Measurements from ENCODE around the gene CCDC70.

The CCDC70 gene

DNA sequence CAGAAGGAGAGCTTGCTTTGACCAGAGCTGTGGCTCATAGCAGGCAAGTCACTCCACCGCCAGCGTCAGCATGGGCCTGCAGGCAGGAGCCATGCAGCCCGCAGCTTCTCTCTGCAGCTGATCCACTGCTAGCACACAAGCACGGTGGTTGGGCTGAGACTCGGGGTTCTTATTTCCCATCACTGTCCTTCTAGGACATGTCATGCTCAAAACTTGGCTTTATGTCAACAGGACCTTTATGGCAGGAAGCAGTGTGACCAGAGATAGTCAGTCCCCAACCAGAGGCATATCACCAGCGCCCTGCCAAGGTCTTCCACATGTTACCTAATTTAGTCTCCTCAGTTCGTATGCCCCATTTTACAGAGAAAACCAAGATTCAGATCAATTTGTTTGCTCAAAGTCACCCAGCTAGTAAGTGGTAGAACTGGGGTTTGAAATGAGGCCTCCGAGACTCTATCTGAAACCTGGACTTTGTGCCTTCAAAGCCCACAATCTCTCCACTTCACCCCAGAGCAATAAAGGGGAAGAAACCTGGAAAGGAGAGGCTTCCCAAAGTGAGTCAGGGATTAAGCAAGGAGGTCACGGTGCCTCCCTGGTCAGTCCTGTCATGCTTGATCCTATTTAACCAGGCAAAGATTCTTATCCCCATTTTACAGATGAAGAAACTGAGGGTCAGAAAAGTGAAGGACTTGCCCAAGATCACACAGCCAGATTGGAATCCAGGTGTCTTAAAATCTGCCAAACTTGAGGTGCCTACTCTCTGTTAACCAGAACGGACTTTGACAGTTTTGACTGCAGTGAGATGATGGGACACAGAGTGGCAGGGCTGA is 21.8 kb upstream of the CCDC70 start:
- Histone ChIP-seq H3K9ac (ENCODE audit: low read length) (no peak overlapping the region), H3K79me2 (ENCODE audit: control insufficient read depth, insufficient read depth, low read length) (no peaks in the 10 kb centered on the region), H3K27ac (ENCODE audit: low read depth, low read length) (no peak overlapping the region), H3K56ac (ENCODE audit: low read length) (no peak overlapping the region), H3K4ac (ENCODE audit: low read depth, low read length) (no peak overlapping the region), H3K4me1 (ENCODE audit: control insufficient read depth, low read depth, low read length) (no peaks in the 10 kb centered on the region), H2BK5ac (ENCODE audit: low read length) (no peak overlapping the region), H3K4me3 (ENCODE audit: low read length) (no peak overlapping the region), H3K4me2 (ENCODE audit: low read length) (no peak overlapping the region), H3K79me1 (ENCODE audit: low read length) (no peaks in the 10 kb centered on the region), H4K5ac (ENCODE audit: low read length) (no peak overlapping the region), H2AK5ac (ENCODE audit: low read length) (no peak overlapping the region), H2BK15ac (replicated peaks; ENCODE audit: low read depth) (no peak overlapping the region), H3K23ac (ENCODE audit: low read length) (no peak overlapping the region), H3K18ac (ENCODE audit: low read length) (no peak overlapping the region), H2BK120ac (ENCODE audit: low read depth, low read length) (no peak overlapping the region), H4K8ac (ENCODE audit: low read depth, low read length) (no peak overlapping the region), H3K36me3 (ENCODE audit: control insufficient read depth, insufficient read depth, low read length) (no peaks in the 10 kb centered on the region), H3K27me3 (ENCODE audit: insufficient read depth, low read length, poor library complexity) (no peaks in the 10 kb centered on the region)
- no peak for DNase-seq
- no CpG with 5 or more reads among the region's 10 CpGs for WGBS (ENCODE audit: extremely low coverage, insufficient coverage, low lambda C conversion rate)

DNA sequence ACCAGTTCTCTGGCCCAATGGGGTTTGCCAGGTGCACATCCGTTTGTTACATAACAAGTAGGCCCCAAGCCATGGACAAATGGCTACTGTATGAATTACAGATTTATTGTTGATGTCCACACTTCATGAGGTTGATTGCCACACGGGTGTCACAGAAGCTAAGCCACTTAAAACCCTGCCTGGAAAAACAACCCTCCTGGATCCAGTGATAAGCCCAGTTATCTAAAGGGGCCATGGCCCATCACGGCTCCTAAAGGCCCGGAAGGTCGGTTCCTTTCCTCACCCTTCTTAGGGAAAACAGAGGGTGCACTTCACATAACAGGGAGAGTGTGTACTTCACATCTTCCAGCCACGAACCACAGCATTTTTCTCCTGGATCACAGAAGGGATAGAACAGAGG is 20.9 kb upstream of the CCDC70 start:
- H3K27me3 ChIP-seq (ENCODE audit: insufficient read depth, low read length, poor library complexity): no peaks in the 10 kb centered on the region
- H3K9ac ChIP-seq (ENCODE audit: low read length): no peak overlapping the region
- no peak overlapping the region for H3K4me2 ChIP-seq (ENCODE audit: low read length)
- no peaks in the 10 kb centered on the region for H3K36me3 ChIP-seq (ENCODE audit: control insufficient read depth, insufficient read depth, low read length)
- no peak overlapping the region for H4K8ac ChIP-seq (ENCODE audit: low read depth, low read length)
- no peak overlapping the region for H2AK5ac ChIP-seq (ENCODE audit: low read length)
- H3K27ac ChIP-seq (ENCODE audit: low read depth, low read length): no peak overlapping the region
- no peak overlapping the region for H3K4ac ChIP-seq (ENCODE audit: low read depth, low read length)
- H3K79me2 ChIP-seq (ENCODE audit: control insufficient read depth, insufficient read depth, low read length): no peaks in the 10 kb centered on the region
- H3K56ac ChIP-seq (ENCODE audit: low read length): no peak overlapping the region
- WGBS (ENCODE audit: extremely low coverage, insufficient coverage, low lambda C conversion rate): no CpG with 5 or more reads among the region's 6 CpGs
- DNase-seq: no peak
- no peak overlapping the region for H3K18ac ChIP-seq (ENCODE audit: low read length)
- H3K23ac ChIP-seq (ENCODE audit: low read length): no peak overlapping the region
- no peaks in the 10 kb centered on the region for H3K79me1 ChIP-seq (ENCODE audit: low read length)
- no peak overlapping the region for H2BK15ac ChIP-seq (replicated peaks; ENCODE audit: low read depth)
- H2BK120ac ChIP-seq (ENCODE audit: low read depth, low read length): no peak overlapping the region
- no peaks in the 10 kb centered on the region for H3K4me1 ChIP-seq (ENCODE audit: control insufficient read depth, low read depth, low read length)
- no peak overlapping the region for H3K4me3 ChIP-seq (ENCODE audit: low read length)
- no peak overlapping the region for H4K5ac ChIP-seq (ENCODE audit: low read length)
- H2BK5ac ChIP-seq (ENCODE audit: low read length): no peak overlapping the region

DNA sequence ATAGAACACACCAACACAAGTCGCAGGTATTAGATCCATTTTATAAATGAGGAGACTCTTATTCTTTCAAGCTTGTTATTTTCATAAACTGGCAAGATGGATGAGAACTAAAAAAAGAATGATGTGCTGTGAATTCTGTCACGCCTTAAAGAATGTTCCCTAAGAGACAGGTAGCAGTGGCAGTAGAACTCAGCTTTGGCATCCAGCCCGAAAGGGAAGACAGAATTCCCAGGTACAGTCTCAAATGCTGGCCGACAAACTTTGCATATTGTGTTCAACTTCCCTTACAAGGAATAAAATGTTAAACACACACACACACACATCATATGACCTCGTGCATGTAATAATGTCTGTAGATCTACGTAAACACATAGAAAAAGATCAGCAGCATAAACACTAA is 20.0 kb upstream of the CCDC70 start:
- H3K36me3 ChIP-seq (ENCODE audit: control insufficient read depth, insufficient read depth, low read length): no peaks in the 10 kb centered on the region
- no peak overlapping the region for H2AK5ac ChIP-seq (ENCODE audit: low read length)
- H3K79me1 ChIP-seq (ENCODE audit: low read length): no peaks in the 10 kb centered on the region
- H3K27ac ChIP-seq (ENCODE audit: low read depth, low read length): no peak overlapping the region
- H3K4me2 ChIP-seq (ENCODE audit: low read length): no peak overlapping the region
- H3K4ac ChIP-seq (ENCODE audit: low read depth, low read length): no peak overlapping the region
- H3K79me2 ChIP-seq (ENCODE audit: control insufficient read depth, insufficient read depth, low read length): no peaks in the 10 kb centered on the region
- H4K8ac ChIP-seq (ENCODE audit: low read depth, low read length): no peak overlapping the region
- H4K5ac ChIP-seq (ENCODE audit: low read length): no peak overlapping the region
- H3K4me3 ChIP-seq (ENCODE audit: low read length): no peak overlapping the region
- no peaks in the 10 kb centered on the region for H3K4me1 ChIP-seq (ENCODE audit: control insufficient read depth, low read depth, low read length)
- H2BK120ac ChIP-seq (ENCODE audit: low read depth, low read length): no peak overlapping the region
- no CpG with 5 or more reads among the region's 6 CpGs for WGBS (ENCODE audit: extremely low coverage, insufficient coverage, low lambda C conversion rate)
- H3K18ac ChIP-seq (ENCODE audit: low read length): no peak overlapping the region
- H2BK5ac ChIP-seq (ENCODE audit: low read length): no peak overlapping the region
- no peak overlapping the region for H2BK15ac ChIP-seq (replicated peaks; ENCODE audit: low read depth)
- no peak overlapping the region for H3K9ac ChIP-seq (ENCODE audit: low read length)
- no peak overlapping the region for H3K56ac ChIP-seq (ENCODE audit: low read length)
- H3K23ac ChIP-seq (ENCODE audit: low read length): no peak overlapping the region
- DNase-seq: no peak
- no peaks in the 10 kb centered on the region for H3K27me3 ChIP-seq (ENCODE audit: insufficient read depth, low read length, poor library complexity)

DNA sequence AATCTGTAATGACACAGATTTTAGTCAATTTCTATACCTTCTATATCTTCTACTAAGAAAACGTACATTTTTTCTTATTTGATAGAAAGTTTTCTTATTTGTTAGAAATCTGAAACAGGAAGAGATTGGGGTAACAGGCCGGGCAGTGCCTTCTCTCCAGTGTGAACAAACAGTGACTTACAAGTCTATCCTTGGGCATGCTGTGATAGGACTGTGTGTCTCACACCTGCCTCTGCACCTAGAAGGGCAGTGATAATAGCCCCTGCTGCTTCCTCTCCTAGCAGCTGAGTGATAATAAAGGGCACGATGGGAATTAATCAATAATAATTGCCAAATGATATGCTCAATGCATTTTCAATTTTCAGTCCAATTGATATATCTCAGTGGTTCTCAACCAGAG is 18.2 kb upstream of the CCDC70 start:
- no peak overlapping the region for H3K4me2 ChIP-seq (ENCODE audit: low read length)

DNA sequence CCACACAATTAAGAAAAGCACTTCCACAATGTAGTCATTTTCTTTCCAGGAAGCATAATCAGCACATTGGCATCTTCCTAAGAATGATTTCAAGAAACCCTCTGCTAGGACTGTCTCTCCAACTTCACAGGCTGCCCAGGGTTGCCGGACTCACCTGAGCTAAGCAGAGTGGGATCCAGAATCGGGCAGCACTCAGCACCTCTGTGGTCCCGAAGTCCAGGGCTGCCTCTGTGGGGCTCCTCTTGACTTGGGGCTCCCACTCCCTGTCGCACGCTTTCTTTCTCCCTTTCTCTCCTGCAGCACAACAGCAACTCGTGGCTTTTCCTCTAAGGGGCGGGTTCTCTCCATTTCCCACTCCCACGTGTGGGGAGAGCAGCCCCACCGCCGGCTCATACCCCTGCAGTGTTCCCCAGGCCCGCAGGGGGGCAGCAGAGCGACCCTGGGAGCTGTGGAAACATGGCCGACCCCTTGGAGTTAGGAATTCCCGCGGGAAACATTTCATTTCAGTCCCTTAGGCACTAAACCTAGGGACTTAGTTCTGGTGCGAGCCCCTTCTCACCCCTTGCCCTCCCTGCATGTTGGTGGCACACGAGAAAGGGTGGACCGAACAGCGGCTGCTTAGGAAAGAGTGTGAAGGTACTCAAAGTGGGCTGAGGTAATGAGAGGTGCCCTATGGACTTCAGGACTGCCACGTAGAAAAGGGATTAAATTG is 16.8 kb upstream of the CCDC70 start, which contains the start of gene TMEM272:
Gene TMEM272, minus strand, starts transcription at position 316 of the 712 bp plus-strand sequence. CDS start 6,647 bp downstream, outside the sequence.
- H3K4me2 ChIP-seq (ENCODE audit: low read length): no peak within 1 kb of the TSS
- H3K23ac ChIP-seq (ENCODE audit: low read length): no peak within 1 kb of the TSS
- H3K4ac ChIP-seq (ENCODE audit: low read depth, low read length): no peak within 1 kb of the TSS
- peak within 1 kb of the TSS; percentile 92 for H4K5ac ChIP-seq (ENCODE audit: low read length)
- H2BK5ac ChIP-seq (ENCODE audit: low read length): no peak within 1 kb of the TSS
- H2AK5ac ChIP-seq (ENCODE audit: low read length): no peak within 1 kb of the TSS
- H3K27ac ChIP-seq (ENCODE audit: low read depth, low read length): no peak within 1 kb of the TSS
- peak within 1 kb of the TSS; percentile 66 for H3K56ac ChIP-seq (ENCODE audit: low read length)
- no CpG with 5 or more reads among the region's 20 CpGs for WGBS (ENCODE audit: extremely low coverage, insufficient coverage, low lambda C conversion rate)
- H3K4me1 ChIP-seq (ENCODE audit: control insufficient read depth, low read depth, low read length): no peaks in the 10 kb centered on the region
- H3K4me3 ChIP-seq (ENCODE audit: low read length): no peak within 1 kb of the TSS
- H3K79me1 ChIP-seq (ENCODE audit: low read length): no peaks in the 10 kb centered on the region
- peak; percentile 67 for DNase-seq
- H3K79me2 ChIP-seq (ENCODE audit: control insufficient read depth, insufficient read depth, low read length): no peaks in the 10 kb centered on the region
- H2BK15ac ChIP-seq (replicated peaks; ENCODE audit: low read depth): no peak within 1 kb of the TSS
- H3K36me3 ChIP-seq (ENCODE audit: control insufficient read depth, insufficient read depth, low read length): no peaks in the 10 kb centered on the region
- no peak within 1 kb of the TSS for H4K8ac ChIP-seq (ENCODE audit: low read depth, low read length)
- H3K18ac ChIP-seq (ENCODE audit: low read length): no peak within 1 kb of the TSS
- no peak within 1 kb of the TSS for H3K9ac ChIP-seq (ENCODE audit: low read length)
- no peak within 1 kb of the TSS for H2BK120ac ChIP-seq (ENCODE audit: low read depth, low read length)
- H3K27me3 ChIP-seq (ENCODE audit: insufficient read depth, low read length, poor library complexity): no peaks in the 10 kb centered on the region

More for the DNA sequence above, 18.2 kb upstream of the CCDC70 start:
- H3K4me1 ChIP-seq (ENCODE audit: control insufficient read depth, low read depth, low read length): no peaks in the 10 kb centered on the region
- H4K8ac ChIP-seq (ENCODE audit: low read depth, low read length): no peak overlapping the region
- H3K27me3 ChIP-seq (ENCODE audit: insufficient read depth, low read length, poor library complexity): no peaks in the 10 kb centered on the region
- no peak overlapping the region for H3K4ac ChIP-seq (ENCODE audit: low read depth, low read length)
- H3K27ac ChIP-seq (ENCODE audit: low read depth, low read length): no peak overlapping the region
- no peaks in the 10 kb centered on the region for H3K79me1 ChIP-seq (ENCODE audit: low read length)
- no peak overlapping the region for H3K56ac ChIP-seq (ENCODE audit: low read length)
- no peaks in the 10 kb centered on the region for H3K36me3 ChIP-seq (ENCODE audit: control insufficient read depth, insufficient read depth, low read length)
- no peaks in the 10 kb centered on the region for H3K79me2 ChIP-seq (ENCODE audit: control insufficient read depth, insufficient read depth, low read length)
- H4K5ac ChIP-seq (ENCODE audit: low read length): no peak overlapping the region
- H2BK15ac ChIP-seq (replicated peaks; ENCODE audit: low read depth): no peak overlapping the region
- no peak overlapping the region for H2BK5ac ChIP-seq (ENCODE audit: low read length)
- H3K4me3 ChIP-seq (ENCODE audit: low read length): no peak overlapping the region
- DNase-seq: peak; percentile 42
- H2AK5ac ChIP-seq (ENCODE audit: low read length): no peak overlapping the region
- H3K18ac ChIP-seq (ENCODE audit: low read length): no peak overlapping the region
- no CpG with 5 or more reads among the region's 3 CpGs for WGBS (ENCODE audit: extremely low coverage, insufficient coverage, low lambda C conversion rate)
- H3K23ac ChIP-seq (ENCODE audit: low read length): no peak overlapping the region
- H3K9ac ChIP-seq (ENCODE audit: low read length): no peak overlapping the region
- H2BK120ac ChIP-seq (ENCODE audit: low read depth, low read length): no peak overlapping the region

Data from mesendoderm (in vitro differentiated cells).